IPS DF 4.7 (cell line): ENCODE results near the gene PCSK9.

Source experiments
- DNase-seq: peaks from one replicate; pipeline ENCODE4 v3.0.0-alpha.2; 2013; ENCODE audit warnings: low spot score; ENCODE audit errors: extremely low read depth

Gene PCSK9

GRCh38 chr1:55043726-55044125 is 4.4 kb downstream of the PCSK9 start:
- DNase-seq, result no peak

- no peak for DNase-seq
Measured at GRCh38 chr1:55044617-55045397, 5.5 kb downstream of the PCSK9 start.

GRCh38 chr1:55045430-55045829 is 6.1 kb downstream of the PCSK9 start:
- DNase-seq, result no peak

GRCh38 chr1:55046871-55047270 is 7.5 kb downstream of the PCSK9 start:
- DNase-seq, result no peak

GRCh38 chr1:55047611-55048010 is 8.3 kb downstream of the PCSK9 start:
- no peak for DNase-seq

GRCh38 chr1:55048453-55049270 is 9.3 kb downstream of the PCSK9 start:
- no peak for DNase-seq

GRCh38 chr1:55049271-55049913 is 10.0 kb downstream of the PCSK9 start:
- DNase-seq, result no peak

- DNase-seq, result no peak
Measured at GRCh38 chr1:55049914-55050278, 10.5 kb downstream of the PCSK9 start.

GRCh38 chr1:55050283-55050682 is 10.9 kb downstream of the PCSK9 start:
- DNase-seq, result no peak

- no peak for DNase-seq
Measured at GRCh38 chr1:55051169-55051568, 11.8 kb downstream of the PCSK9 start.

- no peak for DNase-seq
Measured at GRCh38 chr1:55051621-55052020, 12.3 kb downstream of the PCSK9 start.

GRCh38 chr1:55052221-55053142 is 13.1 kb downstream of the PCSK9 start:
- no peak for DNase-seq

GRCh38 chr1:55053265-55053954 is 14.1 kb downstream of the PCSK9 start:
- DNase-seq, result no peak

GRCh38 chr1:55054396-55054795 is 15.0 kb downstream of the PCSK9 start:
- DNase-seq, result no peak

- DNase-seq, result no peak
Measured at GRCh38 chr1:55055084-55055882, 15.9 kb downstream of the PCSK9 start.

GRCh38 chr1:55055951-55056631 is 16.7 kb downstream of the PCSK9 start:
- DNase-seq, result no peak

GRCh38 chr1:55056632-55056992 is 17.3 kb downstream of the PCSK9 start:
- DNase-seq, result no peak

GRCh38 chr1:55057270-55057955 is 18.1 kb downstream of the PCSK9 start:
- DNase-seq, result no peak

- no peak for DNase-seq
Measured at GRCh38 chr1:55057956-55058298, 18.6 kb downstream of the PCSK9 start.
